Measurements from ENCODE around the gene GRM3.

Gene GRM3

GRCh38 chr7:86788948-86789347 lies 145.2 kb downstream of the GRM3 start:
- DNase-seq (ENCODE audit: low read depth) = no peak

- no peak for DNase-seq (ENCODE audit: low read depth)
Observed at GRCh38 chr7:86790383-86790782, 146.7 kb downstream of the GRM3 start.

- no peak for DNase-seq (ENCODE audit: low read depth)
Observed at GRCh38 chr7:86792260-86792659, 148.6 kb downstream of the GRM3 start.

- DNase-seq (ENCODE audit: low read depth) = no peak
Observed at GRCh38 chr7:86793136-86793535, 149.4 kb downstream of the GRM3 start.

- DNase-seq (ENCODE audit: low read depth) = no peak
Observed at GRCh38 chr7:86814661-86815379, 171.1 kb downstream of the GRM3 start.

GRCh38 chr7:86815556-86815955 lies 171.8 kb downstream of the GRM3 start:
- DNase-seq (ENCODE audit: low read depth) = no peak

GRCh38 chr7:86818903-86819302 lies 175.2 kb downstream of the GRM3 start:
- no peak for DNase-seq (ENCODE audit: low read depth)

GRCh38 chr7:86823769-86824168 lies 180.1 kb downstream of the GRM3 start:
- DNase-seq (ENCODE audit: low read depth) = no peak

- DNase-seq (ENCODE audit: low read depth) = no peak
Observed at GRCh38 chr7:86825264-86825663, 181.6 kb downstream of the GRM3 start.

- DNase-seq (ENCODE audit: low read depth) = no peak
Observed at GRCh38 chr7:86826948-86827347, 183.2 kb downstream of the GRM3 start.

GRCh38 chr7:86833360-86833759 lies 189.7 kb downstream of the GRM3 start:
- DNase-seq (ENCODE audit: low read depth) = no peak

GRCh38 chr7:86837235-86837634 lies 193.5 kb downstream of the GRM3 start:
- no peak for DNase-seq (ENCODE audit: low read depth)

GRCh38 chr7:86844608-86845007 lies 200.9 kb downstream of the GRM3 start:
- DNase-seq (ENCODE audit: low read depth) = no peak

- no peak for DNase-seq (ENCODE audit: low read depth)
Observed at GRCh38 chr7:86846494-86847190, 202.9 kb downstream of the GRM3 start.

GRCh38 chr7:86848226-86848625 lies 204.5 kb downstream of the GRM3 start:
- no peak for DNase-seq (ENCODE audit: low read depth)

GRCh38 chr7:86851566-86851965 lies 207.9 kb downstream of the GRM3 start:
- no peak for DNase-seq (ENCODE audit: low read depth)

GRCh38 chr7:86863452-86863851 lies 219.7 kb downstream of the GRM3 start:
- DNase-seq (ENCODE audit: low read depth) = no peak

- DNase-seq (ENCODE audit: low read depth) = no peak
Observed at GRCh38 chr7:86867163-86867762, 223.6 kb downstream of the GRM3 start.

- DNase-seq (ENCODE audit: low read depth) = no peak
Observed at GRCh38 chr7:86876146-86876545, 232.4 kb downstream of the GRM3 start.

- no peak for DNase-seq (ENCODE audit: low read depth)
Observed at GRCh38 chr7:86884152-86884551, 240.4 kb downstream of the GRM3 start.

- no peak for DNase-seq (ENCODE audit: low read depth)
Observed at GRCh38 chr7:86889501-86889900, 245.8 kb downstream of the GRM3 start.

- DNase-seq (ENCODE audit: low read depth) = no peak
Observed at GRCh38 chr7:86898171-86898570, 254.5 kb downstream of the GRM3 start.

GRCh38 chr7:86900886-86901285 lies 257.2 kb downstream of the GRM3 start:
- DNase-seq (ENCODE audit: low read depth) = no peak

Data from amniotic epithelial cell (primary cell).